Esophagus muscularis mucosa (tissue), 4 donors: ENCODE measurements around the gene ZBTB22.

Experiments
- EP300 ChIP-seq: sonication (generic); formaldehyde crosslinking; IDR thresholded peaks from one replicate; pipeline ENCODE4 v1.6.1; 2017; ENCODE audit warnings: antibody characterized with exemption
- POLR2A ChIP-seq: fragments of 450-650 bp; IDR thresholded peaks from one replicate; pipeline ENCODE4 v1.6.1; 2017; ENCODE audit warnings: antibody characterized with exemption, moderate library complexity, mild to moderate bottlenecking, low read depth
- POLR2AphosphoS5 ChIP-seq, 2 donors: sonication (generic); formaldehyde crosslinking; IDR thresholded peaks; one replicate each; pipeline ENCODE4 v1.6.1; 2017; ENCODE audit warnings: antibody characterized with exemption in 2 of 2
- TF ChIP-seq, protein P1 (sequence below), 3 experiments: fragments of 200-600 bp in 2 of 3; fragments of 450-650 bp in 1 of 3; sonication (generic) in 2 of 3; IDR thresholded peaks; one replicate each; pipeline ENCODE4 v1.5.1; 2017 to 2019; ENCODE audit warnings: antibody characterized with exemption in 3 of 3, mild to moderate bottlenecking in 2 of 3, moderate library complexity in 1 of 3

DNA sequence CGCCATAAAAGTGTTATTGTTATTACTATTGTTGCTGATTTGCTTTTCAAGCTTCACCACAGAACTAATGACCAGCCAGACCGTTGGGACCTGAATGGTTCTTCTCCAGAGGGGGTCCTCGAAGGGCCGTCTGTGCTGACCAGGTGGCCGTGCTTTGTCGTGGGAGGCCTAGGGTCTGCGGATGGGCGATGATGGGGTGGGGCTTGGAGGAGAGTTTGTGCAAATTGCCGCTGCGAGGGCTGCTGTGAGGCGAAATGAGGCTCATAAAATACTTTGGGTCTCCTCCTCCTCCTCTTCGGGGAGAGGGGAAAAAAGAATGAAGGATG lies 6.0 kb upstream of the ZBTB22 start:
- TF ChIP-seq, protein P1, sequence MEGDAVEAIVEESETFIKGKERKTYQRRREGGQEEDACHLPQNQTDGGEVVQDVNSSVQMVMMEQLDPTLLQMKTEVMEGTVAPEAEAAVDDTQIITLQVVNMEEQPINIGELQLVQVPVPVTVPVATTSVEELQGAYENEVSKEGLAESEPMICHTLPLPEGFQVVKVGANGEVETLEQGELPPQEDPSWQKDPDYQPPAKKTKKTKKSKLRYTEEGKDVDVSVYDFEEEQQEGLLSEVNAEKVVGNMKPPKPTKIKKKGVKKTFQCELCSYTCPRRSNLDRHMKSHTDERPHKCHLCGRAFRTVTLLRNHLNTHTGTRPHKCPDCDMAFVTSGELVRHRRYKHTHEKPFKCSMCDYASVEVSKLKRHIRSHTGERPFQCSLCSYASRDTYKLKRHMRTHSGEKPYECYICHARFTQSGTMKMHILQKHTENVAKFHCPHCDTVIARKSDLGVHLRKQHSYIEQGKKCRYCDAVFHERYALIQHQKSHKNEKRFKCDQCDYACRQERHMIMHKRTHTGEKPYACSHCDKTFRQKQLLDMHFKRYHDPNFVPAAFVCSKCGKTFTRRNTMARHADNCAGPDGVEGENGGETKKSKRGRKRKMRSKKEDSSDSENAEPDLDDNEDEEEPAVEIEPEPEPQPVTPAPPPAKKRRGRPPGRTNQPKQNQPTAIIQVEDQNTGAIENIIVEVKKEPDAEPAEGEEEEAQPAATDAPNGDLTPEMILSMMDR (IDR thresholded peaks at IDR 0.05) = no peak
- TF ChIP-seq POLR2A (no peak), POLR2AphosphoS5 (IDR thresholded peaks at IDR 0.05) (no peak), EP300 (no peak)
